B cell (primary cell): ENCODE data around the gene SFT2D2.

Experiments
- CTCF ChIP-seq: fragments of 200-600 bp; IDR thresholded peaks from one replicate; pipeline ENCODE4 v1.8.0; 2022; ENCODE audit warnings: antibody characterized with exemption, mild to moderate bottlenecking
- EZH2 ChIP-seq: IDR thresholded peaks from 2 replicates; pipeline ENCODE4 v1.6.1; 2012; ENCODE audit warnings: borderline replicate concordance, low read depth, mild to moderate bottlenecking, moderate library complexity, low read length; ENCODE audit not compliant: insufficient read depth, poor library complexity, severe bottlenecking

- no peak for TF ChIP-seq CTCF
- no peak for TF ChIP-seq EZH2
These were observed 1.9 kb upstream of the SFT2D2 start for GRCh38 chr1:168223681-168224540.
